Activated naive CD4-positive, alpha-beta T cell treated with Interleukin-2 at 50 U/mL for 16 hours (primary cell): Measurements from ENCODE around the gene CLASP1.
"Not testable (repeated sequence)": the region's sequence is repeated elsewhere in the genome, so short reads cannot be mapped to it uniquely, and the experiment has no call there.

Source experiments
- DNase-seq: peaks from one replicate; pipeline ENCODE4 v3.0.0-alpha.2; 2020

CLASP1 gene

GRCh38 chr2:121459291-121459690 is 190.0 kb downstream of the CLASP1 start:
- DNase-seq = no peak

GRCh38 chr2:121456325-121456724 is 192.9 kb downstream of the CLASP1 start:
- DNase-seq = no peak

- no peak for DNase-seq
These were observed 193.8 kb downstream of the CLASP1 start for GRCh38 chr2:121455446-121455845.

- no peak for DNase-seq
These were observed 194.6 kb downstream of the CLASP1 start for GRCh38 chr2:121454549-121455090.

GRCh38 chr2:121451398-121451797 is 197.9 kb downstream of the CLASP1 start:
- DNase-seq = no peak

- DNase-seq = no peak
These were observed 199.0 kb downstream of the CLASP1 start for GRCh38 chr2:121450301-121450700.

GRCh38 chr2:121446647-121447241 is 202.5 kb downstream of the CLASP1 start:
- no peak for DNase-seq

- DNase-seq = no peak
These were observed 206.4 kb downstream of the CLASP1 start for GRCh38 chr2:121442889-121443288.

GRCh38 chr2:121438290-121438689 is 211.0 kb downstream of the CLASP1 start:
- not testable (repeated sequence) for DNase-seq

- DNase-seq = no peak
These were observed 212.3 kb downstream of the CLASP1 start for GRCh38 chr2:121436918-121437317.

GRCh38 chr2:121435790-121436189 is 213.5 kb downstream of the CLASP1 start:
- no peak for DNase-seq

GRCh38 chr2:121431214-121431613 is 218.0 kb downstream of the CLASP1 start:
- no peak for DNase-seq

- no peak for DNase-seq
These were observed 219.2 kb downstream of the CLASP1 start for GRCh38 chr2:121429927-121430520.

GRCh38 chr2:121429119-121429903 is 220.0 kb downstream of the CLASP1 start:
- no peak for DNase-seq

- DNase-seq = no peak
These were observed 222.0 kb downstream of the CLASP1 start for GRCh38 chr2:121427187-121427689.

GRCh38 chr2:121420486-121420885 is 228.8 kb downstream of the CLASP1 start:
- DNase-seq = no peak

GRCh38 chr2:121419081-121419699 is 230.1 kb downstream of the CLASP1 start:
- no peak for DNase-seq

- DNase-seq = no peak
These were observed 230.7 kb downstream of the CLASP1 start for GRCh38 chr2:121418494-121419058.

- DNase-seq = no peak
These were observed 231.4 kb downstream of the CLASP1 start for GRCh38 chr2:121417826-121418225.

GRCh38 chr2:121415727-121416126 is 233.5 kb downstream of the CLASP1 start:
- DNase-seq = no peak

- no peak for DNase-seq
These were observed 236.9 kb downstream of the CLASP1 start for GRCh38 chr2:121412349-121412748.

- DNase-seq = no peak
These were observed 239.3 kb downstream of the CLASP1 start for GRCh38 chr2:121409966-121410365.

GRCh38 chr2:121409388-121409787 is 239.9 kb downstream of the CLASP1 start:
- DNase-seq = no peak
